Lung (tissue), 12 donors: ENCODE results near the gene ITGB2. TPM values are rescaled to one million over a fixed set of nuclear protein-coding genes. Genes with fewer than 3 reads are reported as not detected.

Source experiments
- ATAC-seq: fragments of 200-7000 bp; cut with Tn5 transposase; one replicate; pipeline ENCODE4 v1.9.1; 2020; ENCODE audit warnings: moderate number of reproducible peaks; ENCODE audit not compliant: insufficient read depth, low FRiP score
- DNase-seq, 3 donors: peaks; one replicate each; pipeline ENCODE4 v3.0.0-alpha.2; 2013 to 2017
- H3K27ac ChIP-seq, 2 donors: one replicate each; pipeline ENCODE4 v1.5.1; 2013; ENCODE audit warnings: mild to moderate bottlenecking in 2 of 2, moderate library complexity in 2 of 2, control low read depth in 1 of 2, inconsistent platforms in 1 of 2, low read depth in 1 of 2, low read length in 1 of 2
- H3K27me3 ChIP-seq, 3 donors: one replicate each; pipeline ENCODE4 v1.5.1; 2013; ENCODE audit warnings: low read length in 2 of 3; ENCODE audit not compliant: control insufficient read depth in 3 of 3, insufficient read depth in 3 of 3
- H3K36me3 ChIP-seq, 4 donors: one replicate each; pipeline ENCODE4 v1.5.1; 2013; ENCODE audit warnings: low read length in 4 of 4, mild to moderate bottlenecking in 1 of 4, moderate library complexity in 1 of 4; ENCODE audit not compliant: control insufficient read depth in 4 of 4, insufficient read depth in 4 of 4
- H3K4me1 ChIP-seq, 5 donors: one replicate each; pipeline ENCODE4 v1.5.1; 2013; ENCODE audit warnings: low read length in 5 of 5, mild to moderate bottlenecking in 2 of 5, moderate library complexity in 1 of 5; ENCODE audit not compliant: control insufficient read depth in 5 of 5, insufficient read depth in 5 of 5
- H3K4me3 ChIP-seq: one replicate; pipeline ENCODE4 v1.5.1; 2013; ENCODE audit warnings: mild to moderate bottlenecking, control low read depth, moderate library complexity
- H3K9ac ChIP-seq, 2 donors: one replicate each; pipeline ENCODE4 v1.5.1; 2013; ENCODE audit warnings: low read length in 2 of 2, control low read depth in 1 of 2; ENCODE audit not compliant: insufficient read depth in 1 of 2
- H3K9me3 ChIP-seq, 4 donors: one replicate each; pipeline ENCODE4 v1.5.1; 2013; ENCODE audit warnings: low read length in 3 of 4, mild to moderate bottlenecking in 1 of 4, moderate library complexity in 1 of 4; ENCODE audit not compliant: control insufficient read depth in 4 of 4, insufficient read depth in 3 of 4
- WGBS, 2 donors: extraction: QIAGEN DNeasy Blood & Tissue Kit; methylation state at CpG; one replicate each; pipeline ENCODE4 v1.1.7; 2013; 5-methylcytosine and 5-hydroxymethylcytosine counted together
- polyA plus RNA-seq, 2 donors: library from polyadenylated mRNA; stranded (reverse); fragments of 200-250 nt; gene quantifications; one replicate each; pipeline ENCODE4 v1.2.1, GENCODE V29; 2013
- total RNA-seq, 2 donors: library from RNA; depleted of rRNA in 1 of 2; stranded (reverse); fragments of >200 nt in 1 of 2; gene quantifications; one replicate each; pipeline ENCODE4 v1.2.1, GENCODE V29; 2014 to 2021
- TF ChIP-seq, protein P1 (sequence below): IDR thresholded peaks from 2 replicates; pipeline ENCODE4 v1.5.1; 2012; ENCODE audit warnings: mild to moderate bottlenecking; ENCODE audit errors: control extremely low read depth, extremely low read depth
- donor health status: control.
- donor health status: control.
- donor health status: Bipolar disorder and iron deficiency.
- donor health status: healthy.
- donor health status: DM: yes; HTN: yes; CAD: no.

ITGB2 gene
- total and polyA plus RNA-seq, 4 donors: 52.9 to 376 (median 187) TPM

DNA sequence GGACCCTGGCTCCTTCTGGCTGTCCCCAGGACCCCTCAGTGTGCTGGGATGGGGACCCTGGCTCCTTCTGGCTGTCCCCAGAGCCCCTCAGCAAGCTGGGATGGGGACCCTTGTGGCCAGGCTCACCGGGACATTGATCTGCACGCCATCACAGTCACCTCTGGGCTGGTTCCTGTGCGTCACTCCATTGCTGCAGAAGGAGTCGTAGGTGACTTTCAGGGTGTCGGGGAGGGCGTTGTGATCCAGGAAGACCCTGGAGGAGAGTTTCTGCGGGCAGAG, 27.5 kb downstream of the ITGB2 start:
- no peaks in the 10 kb centered on the region for H3K9me3 ChIP-seq
- no peak for DNase-seq
- 89 to 94% methylated on average over 7 of the region's 7 CpGs for WGBS, 2 donors
- H3K27me3 ChIP-seq: peaks cover 0 to 11% (median 0%) of the 10 kb centered on the region in 3 donors
- no peak overlapping the region for H3K4me3 ChIP-seq
- ATAC-seq: no peak
- peaks cover 0 to 16% (median 0%) of the 10 kb centered on the region in 4 donors for H3K36me3 ChIP-seq
- H3K27ac ChIP-seq: no peak overlapping the region
- no peak overlapping the region for H3K9ac ChIP-seq
- peaks cover 0 to 12% (median 0%) of the 10 kb centered on the region in 5 donors for H3K4me1 ChIP-seq
- TF ChIP-seq, protein P1, sequence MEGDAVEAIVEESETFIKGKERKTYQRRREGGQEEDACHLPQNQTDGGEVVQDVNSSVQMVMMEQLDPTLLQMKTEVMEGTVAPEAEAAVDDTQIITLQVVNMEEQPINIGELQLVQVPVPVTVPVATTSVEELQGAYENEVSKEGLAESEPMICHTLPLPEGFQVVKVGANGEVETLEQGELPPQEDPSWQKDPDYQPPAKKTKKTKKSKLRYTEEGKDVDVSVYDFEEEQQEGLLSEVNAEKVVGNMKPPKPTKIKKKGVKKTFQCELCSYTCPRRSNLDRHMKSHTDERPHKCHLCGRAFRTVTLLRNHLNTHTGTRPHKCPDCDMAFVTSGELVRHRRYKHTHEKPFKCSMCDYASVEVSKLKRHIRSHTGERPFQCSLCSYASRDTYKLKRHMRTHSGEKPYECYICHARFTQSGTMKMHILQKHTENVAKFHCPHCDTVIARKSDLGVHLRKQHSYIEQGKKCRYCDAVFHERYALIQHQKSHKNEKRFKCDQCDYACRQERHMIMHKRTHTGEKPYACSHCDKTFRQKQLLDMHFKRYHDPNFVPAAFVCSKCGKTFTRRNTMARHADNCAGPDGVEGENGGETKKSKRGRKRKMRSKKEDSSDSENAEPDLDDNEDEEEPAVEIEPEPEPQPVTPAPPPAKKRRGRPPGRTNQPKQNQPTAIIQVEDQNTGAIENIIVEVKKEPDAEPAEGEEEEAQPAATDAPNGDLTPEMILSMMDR: no peak

DNA sequence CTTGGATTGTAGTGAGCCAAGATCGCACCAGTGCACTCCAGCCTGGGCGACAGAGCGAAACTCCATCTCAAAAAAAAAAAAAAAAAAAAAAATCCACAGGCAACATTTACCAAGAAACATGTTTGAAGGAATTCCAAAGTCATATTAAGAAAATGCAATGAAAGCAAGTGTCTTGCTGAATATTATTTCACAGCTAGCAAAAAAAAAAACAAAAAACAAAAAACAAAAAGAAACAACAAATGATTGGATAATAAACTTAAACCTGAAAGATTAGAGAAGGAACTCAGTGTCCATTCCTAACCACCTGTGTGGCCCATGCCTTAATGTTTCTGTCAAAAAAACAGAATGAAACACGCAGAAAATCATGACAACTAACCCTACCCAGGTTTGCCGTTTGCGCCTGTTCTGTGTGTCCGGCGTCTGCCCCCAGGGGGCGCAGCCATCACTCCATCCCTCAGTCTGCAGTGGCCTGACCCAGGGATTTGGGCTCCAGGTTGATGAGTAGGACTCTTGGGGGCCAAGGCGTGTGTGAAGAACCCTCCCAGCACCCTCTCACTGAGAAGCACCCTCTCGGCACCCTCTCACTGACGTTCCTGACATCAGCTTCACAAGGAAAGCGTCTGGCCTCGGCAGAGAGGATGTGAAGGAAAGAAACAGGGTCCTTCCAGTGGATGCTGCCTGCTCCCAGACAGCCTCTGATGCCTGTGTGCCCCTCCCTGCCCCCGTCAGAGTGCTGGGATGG, 28.0 kb downstream of the ITGB2 start:
- Histone ChIP-seq H3K4me1 (peaks cover 0 to 11% (median 0%) of the 10 kb centered on the region in 5 donors), H3K27ac (no peak overlapping the region), H3K27me3 (peaks cover 0 to 11% (median 0%) of the 10 kb centered on the region in 3 donors), H3K36me3 (peaks cover 0 to 16% (median 0%) of the 10 kb centered on the region in 4 donors), H3K9me3 (no peaks in the 10 kb centered on the region), H3K4me3 (no peak overlapping the region), H3K9ac (no peak overlapping the region)
- DNase-seq (peak; percentile 38 to 58 (median 43)), ATAC-seq (peak; percentile 61)
- WGBS, 2 donors: 44 to 45% methylated on average over 15 of the region's 15 CpGs
- TF ChIP-seq, protein P1: peak; percentile 69

DNA sequence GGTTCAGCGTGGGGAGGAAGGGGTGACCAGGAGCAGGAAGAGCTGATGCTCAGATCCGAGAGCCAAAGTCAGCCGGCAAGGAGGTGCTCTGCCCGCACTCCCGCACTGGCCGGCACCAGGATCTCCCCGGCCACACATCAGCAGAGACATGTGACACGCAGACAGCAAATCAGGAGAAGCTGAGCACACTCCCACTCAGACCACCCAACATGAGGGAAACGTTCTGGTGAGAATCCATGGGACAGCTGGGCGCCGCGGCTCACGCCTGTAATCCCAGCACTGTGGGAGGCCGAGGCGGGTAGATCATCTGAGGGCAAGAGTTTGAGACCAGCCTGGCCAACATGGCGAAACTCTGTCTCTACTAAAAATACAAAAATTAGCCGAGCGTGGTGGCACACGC, 28.6 kb downstream of the ITGB2 start:
- Histone ChIP-seq H3K9me3 (no peaks in the 10 kb centered on the region), H3K4me3 (no peak overlapping the region), H3K4me1 (peaks cover 0 to 6% (median 0%) of the 10 kb centered on the region in 5 donors), H3K9ac (no peak overlapping the region), H3K36me3 (peaks cover 0 to 13% (median 0%) of the 10 kb centered on the region in 4 donors), H3K27me3 (peaks cover 0 to 11% (median 0%) of the 10 kb centered on the region in 3 donors), H3K27ac (no peak overlapping the region)
- no peak for ATAC-seq
- peak; percentile 42 to 54 (median 52) for DNase-seq
- 83 to 89% methylated on average over 19 of the region's 19 CpGs for WGBS, 2 donors
- TF ChIP-seq, protein P1: no peak
